H1 (cell line): ENCODE data around the gene DPF1. TPM values are rescaled to one million over a fixed set of nuclear protein-coding genes. Genes with fewer than 3 reads are reported as not detected.

Source experiments
- CTCF ChIA-PET: fragments of 300-600 bp; sonication (Branson Sonifier 250); formaldehyde crosslinking; loops from one replicate; lab custom pipeline; 2021; ENCODE audit not compliant: partially characterized antibody; lab: Charles Lee
- POLR2A ChIA-PET: fragments of 300-600 bp; sonication (Branson Sonifier 250); formaldehyde crosslinking; loops from one replicate; lab custom pipeline; 2021; ENCODE audit warnings: inconsistent platforms; ENCODE audit not compliant: partially characterized antibody; lab: Charles Lee
- DNase-seq, 2 experiments: peaks; one replicate each; pipeline versions ENCODE4 v3.0.0 to v3.0.0-alpha.2; 2010 to 2022; ENCODE audit warnings: low spot score in 2 of 2, low read depth in 1 of 2, mixed read lengths in 1 of 2
- FAIRE-seq: peaks from 2 replicates; lab custom pipeline; 2011; peaks lifted over from hg19 to GRCh38; lab: Jason Lieb, UNC
- H2AFZ ChIP-seq: 2 replicates; pipeline ENCODE4 v1.8.1; 2012; ENCODE audit warnings: low read length, inconsistent platforms
- H2AK5ac ChIP-seq: 2 replicates; pipeline ENCODE4 v1.6.1; 2013; ENCODE audit warnings: low read depth, low read length
- H2BK120ac ChIP-seq: replicated peaks from 2 replicates; pipeline ENCODE3; 2013; ENCODE audit warnings: low read depth, low read length, inconsistent platforms
- H2BK12ac ChIP-seq: 2 replicates; pipeline ENCODE4 v1.6.1; 2013; ENCODE audit warnings: low read depth, low read length
- H2BK15ac ChIP-seq: 2 replicates; pipeline ENCODE4 v1.6.1; 2013; ENCODE audit warnings: low read length
- H2BK20ac ChIP-seq: 2 replicates; pipeline ENCODE4 v1.6.1; 2013; ENCODE audit warnings: low read length
- H2BK5ac ChIP-seq: 2 replicates; pipeline ENCODE4 v1.6.1; 2013; ENCODE audit warnings: low read depth, low read length
- H3K14ac ChIP-seq: 2 replicates; pipeline ENCODE4 v1.6.1; 2013; ENCODE audit warnings: inconsistent platforms; ENCODE audit not compliant: insufficient read length
- H3K18ac ChIP-seq: 2 replicates; pipeline ENCODE4 v1.6.1; 2013; ENCODE audit warnings: low read length; ENCODE audit errors: extremely low read depth
- H3K23ac ChIP-seq: 2 replicates; pipeline ENCODE4 v1.6.1; 2013; ENCODE audit warnings: inconsistent platforms; ENCODE audit not compliant: insufficient read length
- H3K23me2 ChIP-seq: 2 replicates; pipeline ENCODE4 v1.6.1; 2013; ENCODE audit warnings: low read depth, low read length
- H3K27ac ChIP-seq: 2 replicates; pipeline ENCODE4 v1.6.1; 2011; ENCODE audit warnings: low read depth, low read length, inconsistent platforms
- H3K27me3 ChIP-seq, 4 experiments: replicated peaks in 1 of 4; 1 replicate in 1 of 4; 2 replicates in 3 of 4; pipeline versions ENCODE4 v1.6.1 to v1.8.1; 2011 to 2013; ENCODE audit warnings: low read length in 3 of 4, mild to moderate bottlenecking in 3 of 4, inconsistent platforms in 2 of 4, mixed read lengths in 2 of 4, moderate library complexity in 1 of 4; ENCODE audit not compliant: control insufficient read depth in 3 of 4, insufficient read depth in 3 of 4; ENCODE audit errors: extremely low read depth in 1 of 4
- H3K36me3 ChIP-seq, 4 experiments: 2 replicates each; pipeline versions ENCODE4 v1.6.1 to v1.8.1; 2011 to 2013; ENCODE audit warnings: mild to moderate bottlenecking in 4 of 4, low read length in 3 of 4, moderate library complexity in 2 of 4, control low read depth in 1 of 4, inconsistent platforms in 1 of 4; ENCODE audit not compliant: insufficient read depth in 4 of 4, control insufficient read depth in 2 of 4
- H3K4ac ChIP-seq: replicated peaks from 2 replicates; pipeline ENCODE3; 2013; ENCODE audit warnings: low read length, low read depth, mixed read lengths, inconsistent platforms; ENCODE audit not compliant: insufficient read length
- H3K4me1 ChIP-seq, 4 experiments: replicated peaks in 1 of 4; 1 replicate in 1 of 4; 2 replicates in 3 of 4; pipeline versions ENCODE4 v1.6.1 to v1.8.1; 2011 to 2013; ENCODE audit warnings: low read length in 3 of 4, inconsistent platforms in 2 of 4, mixed read lengths in 1 of 4; ENCODE audit not compliant: insufficient read depth in 4 of 4, control insufficient read depth in 3 of 4
- H3K4me2 ChIP-seq, 2 experiments: 2 replicates each; pipeline versions ENCODE4 v1.6.1 to v1.8.1; 2011 to 2013; ENCODE audit warnings: low read depth in 2 of 2, low read length in 2 of 2, control low read depth in 1 of 2, inconsistent platforms in 1 of 2, mild to moderate bottlenecking in 1 of 2; ENCODE audit not compliant: insufficient read depth in 1 of 2
- H3K4me3 ChIP-seq, 4 experiments: fragments of 200-600, 300-600 bp in 1 of 4; sonication (generic), shearing (Covaris generic), sonication (Bioruptor Twin) in 1 of 4; 2 replicates each; pipeline versions ENCODE4 v1.5.1 to v1.8.1; 2011 to 2016; ENCODE audit warnings: low read length in 4 of 4, low read depth in 3 of 4, control low read depth in 2 of 4, inconsistent platforms in 2 of 4, mild to moderate bottlenecking in 2 of 4, mixed read lengths in 1 of 4, moderate library complexity in 1 of 4; ENCODE audit not compliant: insufficient read depth in 2 of 4; ENCODE audit errors: extremely low read depth in 1 of 4
- H3K56ac ChIP-seq: replicated peaks from 2 replicates; pipeline ENCODE3; 2013; ENCODE audit warnings: low read depth, mild to moderate bottlenecking, mixed read lengths, low read length, inconsistent platforms; ENCODE audit not compliant: insufficient read length
- H3K79me1 ChIP-seq: 2 replicates; pipeline ENCODE4 v1.6.1; 2013; ENCODE audit warnings: low read depth, low read length, control low read depth
- H3K79me2 ChIP-seq, 2 experiments: 2 replicates each; pipeline versions ENCODE4 v1.6.1 to v1.8.1; 2012 to 2013; ENCODE audit warnings: low read length in 2 of 2, mild to moderate bottlenecking in 2 of 2, inconsistent platforms in 1 of 2; ENCODE audit not compliant: insufficient read depth in 2 of 2, control insufficient read depth in 1 of 2
- H3K9ac ChIP-seq, 4 experiments: replicated peaks in 1 of 4; 1 replicate in 1 of 4; 2 replicates in 3 of 4; pipeline versions ENCODE4 v1.6.1 to v1.8.1; 2011 to 2013; ENCODE audit warnings: low read depth in 3 of 4, low read length in 3 of 4, control low read depth in 2 of 4, mild to moderate bottlenecking in 2 of 4, moderate library complexity in 2 of 4, inconsistent platforms in 1 of 4; ENCODE audit errors: extremely low read depth in 1 of 4
- H3K9me3 ChIP-seq, 2 experiments: 2 replicates each; pipeline versions ENCODE4 v1.6.1 to v1.8.1; 2012 to 2013; ENCODE audit warnings: mild to moderate bottlenecking in 2 of 2, moderate library complexity in 2 of 2, control low read depth in 1 of 2, inconsistent platforms in 1 of 2, low read depth in 1 of 2, low read length in 1 of 2, mixed read lengths in 1 of 2; ENCODE audit not compliant: insufficient read depth in 2 of 2
- H4K20me1 ChIP-seq, 2 experiments: replicated peaks in 1 of 2; 2 replicates each; pipeline versions ENCODE3 to v1.8.1; 2011 to 2013; ENCODE audit warnings: inconsistent platforms in 2 of 2, low read length in 2 of 2, mild to moderate bottlenecking in 1 of 2; ENCODE audit not compliant: insufficient read depth in 2 of 2, control insufficient read depth in 1 of 2
- H4K5ac ChIP-seq: 2 replicates; pipeline ENCODE4 v1.6.1; 2013; ENCODE audit warnings: low read length, low read depth, mixed read lengths, inconsistent platforms; ENCODE audit not compliant: insufficient read length
- H4K8ac ChIP-seq: 2 replicates; pipeline ENCODE4 v1.8.0; 2013; ENCODE audit warnings: mild to moderate bottlenecking, moderate library complexity, low read length, inconsistent platforms; ENCODE audit not compliant: insufficient read depth; ENCODE audit errors: extremely low read depth
- H4K91ac ChIP-seq: replicated peaks from 2 replicates; pipeline ENCODE3; 2013; ENCODE audit warnings: low read length, mixed read lengths, inconsistent platforms; ENCODE audit not compliant: insufficient read length
- POLR2A ChIP-seq, 2 experiments: IDR thresholded peaks; 1 replicate in 1 of 2; 2 replicates in 1 of 2; pipeline ENCODE4 v1.6.1; 2011; ENCODE audit warnings: low read depth in 2 of 2, low read length in 2 of 2, mild to moderate bottlenecking in 2 of 2; ENCODE audit errors: control extremely low read depth in 1 of 2
- SIX5 ChIP-seq: IDR thresholded peaks from 2 replicates; pipeline ENCODE4 v1.6.1; 2011; ENCODE audit warnings: mild to moderate bottlenecking, low read depth, low read length
- TAF1 ChIP-seq: IDR thresholded peaks from 2 replicates; pipeline ENCODE4 v1.6.1; 2011; ENCODE audit warnings: mild to moderate bottlenecking, low read depth, low read length
- WGBS, 2 experiments: shearing (Covaris generic) in 1 of 2; methylation state at CpG; one replicate each; pipeline versions ENCODE4 v1.1.6 to v1.1.7; 2013 to 2015; ENCODE audit warnings: low lambda C conversion rate in 2 of 2, mixed read lengths in 2 of 2, inconsistent platforms in 1 of 2, low coverage in 1 of 2, missing lambda C conversion rate in 1 of 2; ENCODE audit not compliant: insufficient replicate concordance in 2 of 2, insufficient coverage in 1 of 2, insufficient read length in 1 of 2; ENCODE audit errors: extremely low coverage in 1 of 2, missing lambda C conversion rate in 1 of 2; 5-methylcytosine and 5-hydroxymethylcytosine counted together
- polyA plus RNA-seq, 7 experiments: library from polyadenylated mRNA; depleted of rRNA in 3 of 7; stranded (reverse) in 5 of 7; unstranded in 2 of 7; fragments of >200 nt in 5 of 7; fragments of 200-250 nt in 2 of 7; gene quantifications; 1 replicate in 5 of 7; 2 replicates in 1 of 7; 4 replicates in 1 of 7; pipeline versions ENCODE4 v1.2.1 to v1.2.3, GENCODE V29; 2011 to 2013; ENCODE audit warnings: missing spikeins in 2 of 7, mixed read lengths in 2 of 7
- total RNA-seq: library from RNA; stranded (reverse); fragmentation: NEBNext Ultra II Directional; extraction: Animal tissue kit (Norgen Biotek cat#: 25700); gene quantifications from 2 replicates; pipeline ENCODE4 v1.2.1, GENCODE V29; 2021

Gene DPF1
- total and polyA plus RNA-seq, 2 of the 8 experiments (the other 6 are each of a cell fraction or from before 2014, with no cell fraction given): 12.9 to 15.6 TPM

DNA sequence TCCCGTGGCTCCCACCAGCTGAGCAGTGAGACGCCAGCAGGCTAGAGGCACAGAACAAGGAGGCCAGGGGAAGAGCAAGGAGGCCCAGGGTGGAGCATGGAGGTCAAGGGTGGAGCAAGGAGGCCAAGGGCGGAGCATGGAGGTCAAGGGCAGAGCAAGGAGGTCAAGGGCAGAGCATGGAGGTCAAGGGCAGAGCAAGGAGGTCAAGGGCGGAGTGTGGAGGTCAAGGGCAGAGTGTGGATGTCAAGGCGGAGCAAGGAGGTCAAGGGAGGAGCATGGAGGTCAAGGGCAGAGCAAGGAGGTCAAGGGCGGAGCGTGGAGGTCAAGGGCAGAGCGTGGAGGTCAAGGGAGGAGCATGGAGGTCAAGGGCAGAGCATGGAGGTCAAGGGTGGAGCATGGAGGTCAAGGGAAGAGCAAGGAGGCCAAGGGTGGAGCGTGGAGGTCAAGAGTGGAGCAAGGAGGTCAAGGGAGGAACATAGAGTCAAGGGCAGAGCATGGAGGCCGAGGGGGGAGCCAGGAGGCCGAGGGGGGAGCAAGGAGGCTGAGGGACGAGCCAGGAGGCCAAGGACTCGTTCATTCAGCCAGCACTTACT, 27.7 kb downstream of the DPF1 start:
- H4K20me1 ChIP-seq: peaks cover 0 to 4% of the 10 kb centered on the region in 2 experiments
- no peak overlapping the region for H3K4me2 ChIP-seq
- peaks cover 0 to 10% (median 2%) of the 10 kb centered on the region in 4 experiments; a peak in 5 of 8 replicates for H3K36me3 ChIP-seq
- H3K4me1 ChIP-seq: no peaks in the 10 kb centered on the region
- DNase-seq (no peak), FAIRE-seq (no peak)
- no peak overlapping the region for H2BK15ac ChIP-seq
- H3K79me1 ChIP-seq: peaks cover 4% of the 10 kb centered on the region; the same call in 1 of the 2 replicates
- H3K18ac ChIP-seq: no peak overlapping the region
- H3K79me2 ChIP-seq: no peaks in the 10 kb centered on the region
- no peak overlapping the region for H2BK120ac ChIP-seq
- TF ChIP-seq SIX5 (no peak), TAF1 (no peak), POLR2A (IDR thresholded peaks at IDR 0.05; ENCODE audit: control extremely low read depth in 1 of 2, low read depth in 2 of 2, low read length in 2 of 2) (no peak)
- no peak overlapping the region for H4K91ac ChIP-seq
- H2AK5ac ChIP-seq: no peak overlapping the region
- no peaks in the 10 kb centered on the region; the same call in 1 of the 2 replicates for H3K23me2 ChIP-seq
- ChIA-PET CTCF (interaction anchor here (1.0 to 1.2 kb wide), 2 partner anchors 14 to 61 kb away, joined by 3 read pairs; no protein-coding TSS in a partner anchor), POLR2A (no interaction called here)
- peak overlapping the region; percentile 27; the same call in 1 of the 2 replicates for H2BK12ac ChIP-seq
- no peak overlapping the region for H3K4ac ChIP-seq
- H3K9me3 ChIP-seq: no peaks in the 10 kb centered on the region
- no peak overlapping the region for H2BK5ac ChIP-seq
- no peak overlapping the region for H4K8ac ChIP-seq
- H3K14ac ChIP-seq: no peak overlapping the region
- H3K9ac ChIP-seq: no peak overlapping the region
- H3K27me3 ChIP-seq: no peaks in the 10 kb centered on the region
- H2AFZ ChIP-seq: no peak overlapping the region
- H3K56ac ChIP-seq: no peak overlapping the region
- WGBS, 2 experiments: 89% methylated on average over 13 of the region's 13 CpGs; no CpG with 5 or more reads in 1 of the 2 experiments
- no peak overlapping the region for H3K27ac ChIP-seq
- no peak overlapping the region for H2BK20ac ChIP-seq
- H4K5ac ChIP-seq: no peak overlapping the region
- no peak overlapping the region for H3K23ac ChIP-seq
- H3K4me3 ChIP-seq: no peak overlapping the region
